Effector memory CD8-positive, alpha-beta T cell (primary cell): ENCODE data around the gene KASH5.

ENCODE experiments used
- ATAC-seq: fragments of 150-1000 bp; cut with Tn5 transposase; replicated peaks from 2 replicates; pipeline ENCODE4 v1.10.0; 2021; ENCODE audit warnings: mild to moderate bottlenecking, moderate library complexity
- DNase-seq, 3 experiments: peaks; one replicate each; pipeline ENCODE4 v3.0.0; 2021
- H3K27ac Mint-ChIP-seq, 2 donors: one replicate each; pipeline ENCODE4 v1.8.0; 2022; ENCODE audit warnings: mild to moderate bottlenecking in 2 of 2, mixed read lengths in 2 of 2, moderate library complexity in 2 of 2
- H3K27me3 Mint-ChIP-seq, 2 donors: one replicate each; pipeline ENCODE4 v1.8.0; 2022; ENCODE audit warnings: mixed read lengths in 2 of 2
- H3K36me3 Mint-ChIP-seq: one replicate; pipeline ENCODE4 v1.8.0; 2022; ENCODE audit warnings: mild to moderate bottlenecking, moderate library complexity, mixed read lengths; ENCODE audit not compliant: insufficient read depth
- H3K4me1 Mint-ChIP-seq, 2 donors: one replicate each; pipeline ENCODE4 v1.8.0; 2022; ENCODE audit warnings: low read depth in 2 of 2, mixed read lengths in 2 of 2
- H3K4me3 Mint-ChIP-seq, 2 donors: one replicate each; pipeline ENCODE4 v1.8.0; 2022; ENCODE audit warnings: mild to moderate bottlenecking in 2 of 2, mixed read lengths in 2 of 2, moderate library complexity in 2 of 2
- H3K9me3 Mint-ChIP-seq, 2 donors: one replicate each; pipeline ENCODE4 v1.8.0; 2022; ENCODE audit warnings: mixed read lengths in 2 of 2

KASH5 gene

DNA sequence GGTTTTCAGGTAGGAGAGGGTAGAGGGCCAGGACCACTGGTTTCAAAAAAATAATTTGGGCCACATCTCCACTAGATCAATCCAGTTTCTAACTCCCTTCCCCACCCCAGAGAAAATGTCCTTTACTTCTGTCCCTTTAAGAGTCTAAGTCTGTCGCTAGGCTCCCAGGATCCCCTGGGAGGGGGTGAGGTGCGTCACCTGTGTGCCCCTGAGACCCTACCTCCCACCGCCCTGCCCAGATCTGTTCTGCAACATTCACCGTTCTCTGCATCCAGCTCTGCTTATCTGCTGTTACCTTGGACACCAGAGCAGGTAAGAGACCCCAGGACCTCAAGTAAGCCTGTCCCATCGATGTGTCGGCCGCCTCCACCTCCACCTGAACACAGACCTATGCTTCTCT lies 37.1 kb downstream of the KASH5 start, which contains the start of gene GFY:
GFY (plus strand) TSS at position 211 of the 400 bp plus-strand sequence. CDS start 1,043 bp downstream, outside the sequence.
- H3K4me3 Mint-ChIP-seq = no peak within 1 kb of the TSS
- DNase-seq (no peak), ATAC-seq (no peak)
- no peaks in the 10 kb centered on the region for H3K9me3 Mint-ChIP-seq
- H3K4me1 Mint-ChIP-seq = peaks cover 44 to 61% of the 10 kb centered on the region in 2 donors
- peaks cover 16% of the 10 kb centered on the region for H3K36me3 Mint-ChIP-seq
- no peak within 1 kb of the TSS for H3K27ac Mint-ChIP-seq
- peaks cover 94 to 100% of the 10 kb centered on the region in 2 donors for H3K27me3 Mint-ChIP-seq

DNA sequence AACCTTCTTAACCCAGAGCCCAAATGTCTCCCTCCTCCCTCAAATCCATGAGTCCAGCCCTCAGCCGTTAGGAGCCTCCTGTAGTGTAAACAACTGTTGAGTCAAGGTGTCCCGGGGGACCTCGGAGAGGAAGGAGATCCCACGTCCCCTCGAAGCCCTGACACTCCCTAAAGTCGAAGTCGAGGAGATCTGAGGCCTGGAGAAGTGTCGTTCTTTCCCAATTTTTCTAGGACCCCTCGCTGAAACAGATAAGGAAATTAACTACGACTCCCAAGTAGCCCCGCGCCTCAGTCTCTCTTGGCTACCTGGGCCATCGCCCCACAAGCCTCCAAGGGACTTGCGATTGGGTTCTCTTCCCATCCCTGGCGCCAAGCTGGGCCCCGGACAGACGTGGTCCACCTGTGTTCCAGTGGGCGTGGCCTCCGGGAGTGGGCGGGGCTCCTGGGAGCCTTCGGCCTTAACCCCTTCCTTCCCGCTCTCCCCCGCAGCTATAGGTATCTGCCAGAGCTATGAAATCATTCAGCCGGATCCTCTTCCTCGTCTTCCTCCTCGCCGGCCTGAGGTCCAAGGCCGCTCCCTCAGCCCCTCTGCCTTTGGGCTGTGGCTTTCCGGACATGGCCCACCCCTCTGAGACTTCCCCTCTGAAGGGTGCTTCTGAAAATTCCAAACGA lies 38.0 kb downstream of the KASH5 start:
- H3K4me3 Mint-ChIP-seq = no peak overlapping the region
- H3K4me1 Mint-ChIP-seq = peaks cover 44 to 58% of the 10 kb centered on the region in 2 donors
- DNase-seq = no peak
- H3K27me3 Mint-ChIP-seq = peaks cover 93 to 100% of the 10 kb centered on the region in 2 donors
- H3K36me3 Mint-ChIP-seq = peaks cover 16% of the 10 kb centered on the region
- no peak overlapping the region for H3K27ac Mint-ChIP-seq
- ATAC-seq = no peak
- H3K9me3 Mint-ChIP-seq = no peaks in the 10 kb centered on the region

DNA sequence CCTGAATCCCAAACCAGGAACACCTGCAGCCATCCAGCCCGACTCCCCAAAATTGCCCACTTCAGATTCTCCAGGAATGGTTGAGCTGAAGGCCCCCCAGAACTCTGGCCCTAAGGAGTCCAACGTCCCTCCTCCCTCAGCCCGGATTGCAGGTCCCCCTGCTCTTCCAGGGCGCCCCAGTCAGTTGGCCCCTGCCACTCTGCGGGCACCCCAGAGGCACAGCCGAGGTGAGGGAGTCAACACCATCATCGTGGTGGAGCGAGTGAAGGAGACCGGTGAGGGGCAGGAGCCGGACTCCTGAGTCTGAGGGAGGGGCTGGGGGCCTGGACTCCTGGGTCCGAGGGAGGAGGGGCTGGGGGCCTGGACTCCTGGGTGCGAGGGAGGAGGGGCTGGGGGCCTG lies 39.3 kb downstream of the KASH5 start:
- Mint-ChIP-seq H3K36me3 (peaks cover 16% of the 10 kb centered on the region), H3K4me3 (peak overlapping the region; percentile 17 to 34), H3K4me1 (peaks cover 42 to 47% of the 10 kb centered on the region in 2 donors), H3K9me3 (no peaks in the 10 kb centered on the region), H3K27ac (no peak overlapping the region), H3K27me3 (peaks cover 88 to 100% of the 10 kb centered on the region in 2 donors)
- no peak for DNase-seq
- no peak for ATAC-seq

DNA sequence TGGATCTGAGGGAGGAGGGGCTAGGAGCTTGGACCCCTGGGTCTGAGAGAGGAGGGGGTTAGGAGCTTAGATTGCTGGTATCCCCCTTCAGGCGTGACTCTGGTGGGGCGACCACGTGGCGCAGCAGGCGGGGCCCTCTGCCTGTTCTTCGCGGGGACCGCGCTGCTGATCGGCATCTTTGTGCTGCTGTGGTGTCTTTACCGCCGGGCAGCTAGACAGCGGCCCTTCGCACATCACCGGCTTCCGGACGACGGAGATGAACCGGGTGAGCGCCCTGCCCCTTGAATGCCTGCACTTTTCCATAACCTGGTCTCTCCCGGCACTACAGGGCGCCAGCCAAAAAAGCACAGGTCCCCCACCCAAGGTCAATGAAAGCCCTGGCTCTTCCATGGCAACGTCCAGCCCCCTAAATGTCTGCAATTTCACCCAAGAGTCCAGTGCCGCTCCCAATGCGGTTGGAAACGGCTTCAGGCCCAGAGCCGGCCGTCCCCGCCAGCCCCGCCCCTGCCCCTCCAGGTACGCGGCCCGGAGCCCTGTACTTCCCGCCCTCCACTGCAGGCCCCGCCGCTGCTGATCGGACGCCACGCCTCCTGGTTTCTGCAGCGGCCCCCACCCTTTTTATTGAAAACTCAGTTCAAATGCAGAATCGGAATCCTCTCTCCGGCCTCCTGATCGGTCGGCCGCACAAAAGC lies 40.0 kb downstream of the KASH5 start:
- Mint-ChIP-seq H3K4me3 (peak overlapping the region; percentile 58 to 62), H3K4me1 (peaks cover 40 to 42% of the 10 kb centered on the region in 2 donors), H3K27ac (no peak overlapping the region), H3K9me3 (no peaks in the 10 kb centered on the region), H3K36me3 (peaks cover 16% of the 10 kb centered on the region), H3K27me3 (peaks cover 88 to 100% of the 10 kb centered on the region in 2 donors)
- peak in 1 of 3 experiments; percentile 31 for DNase-seq
- peak; percentile 45 for ATAC-seq

DNA sequence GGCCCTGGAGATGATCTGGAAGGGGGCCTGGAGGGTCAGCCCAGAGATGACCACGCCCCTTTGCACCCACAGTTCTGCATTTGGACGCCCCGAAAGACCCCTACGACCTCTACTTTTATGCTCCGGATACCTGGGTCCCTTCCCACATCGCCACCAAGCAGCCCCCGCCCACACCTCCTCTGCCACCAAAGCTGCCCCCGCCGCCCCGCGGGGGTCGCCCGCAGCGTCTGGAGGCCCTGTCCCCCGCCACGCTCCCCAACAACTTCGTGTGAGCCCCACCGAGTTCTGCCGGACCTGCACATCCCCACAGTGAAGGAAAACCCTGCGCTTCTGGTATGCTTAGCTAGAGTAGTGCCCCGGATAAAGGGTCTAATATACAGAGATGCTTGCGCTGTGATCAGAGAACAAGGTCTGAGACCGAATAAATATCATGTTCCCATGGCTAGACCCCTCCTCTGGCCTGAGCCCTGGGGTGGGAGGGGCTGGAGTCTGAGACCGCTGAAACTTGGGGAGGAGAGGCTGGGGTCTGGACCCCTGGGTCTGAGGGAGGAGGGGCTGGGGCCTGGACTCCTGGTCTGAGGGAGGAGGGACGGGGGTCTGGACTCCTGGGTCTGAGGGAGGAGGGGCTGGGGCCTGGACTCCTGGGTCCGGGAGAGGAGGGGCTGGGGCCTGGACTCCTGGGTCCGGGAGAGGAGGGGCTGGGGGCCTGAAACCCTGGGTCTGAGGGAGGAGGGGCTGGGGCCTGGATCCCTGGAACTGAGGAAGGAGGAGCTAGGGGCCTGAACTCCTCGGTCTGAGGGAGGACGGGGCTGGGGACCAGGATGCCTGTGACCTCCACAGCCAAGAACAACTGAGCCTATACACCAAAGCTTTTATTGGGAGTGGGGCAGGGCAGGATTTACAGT lies 40.8 kb downstream of the KASH5 start:
- DNase-seq (no peak), ATAC-seq (no peak)
- H3K4me3 Mint-ChIP-seq = peak overlapping the region; percentile 58 to 62
- H3K4me1 Mint-ChIP-seq = peaks cover 36 to 38% of the 10 kb centered on the region in 2 donors
- no peak overlapping the region for H3K27ac Mint-ChIP-seq
- peaks cover 16% of the 10 kb centered on the region for H3K36me3 Mint-ChIP-seq
- peaks cover 88 to 100% of the 10 kb centered on the region in 2 donors for H3K27me3 Mint-ChIP-seq
- H3K9me3 Mint-ChIP-seq = no peaks in the 10 kb centered on the region

DNA sequence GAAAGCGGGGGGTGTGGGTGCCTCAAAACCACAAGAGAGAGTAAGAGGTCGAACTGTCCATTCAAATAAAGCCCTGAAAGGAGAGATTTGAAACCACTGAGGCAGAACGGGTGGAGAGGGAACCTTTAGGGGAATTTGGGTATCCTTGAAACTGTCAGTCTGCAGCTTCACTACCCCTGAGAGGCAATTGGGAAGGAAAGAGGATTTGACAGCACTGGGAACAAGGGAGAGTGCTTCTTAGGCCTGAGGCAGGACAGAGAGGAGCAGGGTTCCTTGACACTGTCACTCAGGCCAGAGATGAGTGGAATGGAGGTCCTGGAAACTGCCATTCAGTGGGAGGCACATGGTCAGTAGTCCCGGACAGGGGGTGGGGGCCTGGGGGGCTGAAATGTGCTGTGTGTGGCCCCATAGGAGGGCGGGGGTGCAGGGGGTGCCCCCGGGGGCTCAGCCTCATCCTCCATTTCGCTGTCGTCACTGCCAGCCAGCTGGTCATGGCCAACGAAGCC lies 42.2 kb downstream of the KASH5 start:
- no peak overlapping the region for H3K4me3 Mint-ChIP-seq
- H3K4me1 Mint-ChIP-seq = peaks cover 33% of the 10 kb centered on the region in 2 donors
- no peaks in the 10 kb centered on the region for H3K9me3 Mint-ChIP-seq

DNA sequence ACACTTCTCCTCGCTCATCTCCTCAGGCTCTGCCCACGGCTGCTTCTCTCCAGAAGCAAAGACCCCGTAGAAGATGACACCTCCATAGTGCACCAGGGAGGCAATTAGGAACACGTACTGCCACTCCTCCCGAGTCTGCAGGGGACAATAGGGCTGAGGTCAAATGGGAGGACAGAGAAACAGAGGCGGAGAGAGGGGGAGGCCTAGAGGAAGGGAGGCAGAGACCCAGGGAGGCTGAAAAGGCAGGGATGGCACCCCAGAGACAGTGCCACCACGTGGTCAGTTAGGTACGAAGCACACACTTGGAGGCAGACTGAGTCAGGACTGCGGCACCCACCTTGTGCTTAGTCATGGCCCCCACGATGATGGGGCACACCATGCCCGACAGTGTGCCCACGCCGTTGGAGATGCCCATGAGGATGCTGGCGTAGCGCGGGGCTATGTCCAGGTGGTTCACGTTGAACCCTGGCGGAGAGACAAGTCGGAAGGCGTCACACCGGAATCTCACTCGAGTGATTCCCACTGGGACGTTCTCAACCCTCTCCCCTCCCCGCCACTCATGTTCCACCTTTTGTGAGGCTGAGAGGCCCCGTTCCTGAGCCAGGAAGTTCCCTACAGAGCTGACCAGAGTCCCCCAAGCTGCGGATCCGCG lies 42.8 kb downstream of the KASH5 start:
- Mint-ChIP-seq H3K27me3 (peaks cover 91 to 100% of the 10 kb centered on the region in 2 donors), H3K4me1 (peaks cover 30 to 32% of the 10 kb centered on the region in 2 donors), H3K9me3 (no peaks in the 10 kb centered on the region), H3K27ac (no peak overlapping the region), H3K4me3 (no peak overlapping the region), H3K36me3 (peaks cover 16% of the 10 kb centered on the region)
- ATAC-seq = no peak
- DNase-seq = no peak

More for the DNA sequence above, 42.2 kb downstream of the KASH5 start:
- peaks cover 91 to 100% of the 10 kb centered on the region in 2 donors for H3K27me3 Mint-ChIP-seq
- no peak for DNase-seq
- H3K36me3 Mint-ChIP-seq = peaks cover 16% of the 10 kb centered on the region
- H3K27ac Mint-ChIP-seq = no peak overlapping the region
- no peak for ATAC-seq

DNA sequence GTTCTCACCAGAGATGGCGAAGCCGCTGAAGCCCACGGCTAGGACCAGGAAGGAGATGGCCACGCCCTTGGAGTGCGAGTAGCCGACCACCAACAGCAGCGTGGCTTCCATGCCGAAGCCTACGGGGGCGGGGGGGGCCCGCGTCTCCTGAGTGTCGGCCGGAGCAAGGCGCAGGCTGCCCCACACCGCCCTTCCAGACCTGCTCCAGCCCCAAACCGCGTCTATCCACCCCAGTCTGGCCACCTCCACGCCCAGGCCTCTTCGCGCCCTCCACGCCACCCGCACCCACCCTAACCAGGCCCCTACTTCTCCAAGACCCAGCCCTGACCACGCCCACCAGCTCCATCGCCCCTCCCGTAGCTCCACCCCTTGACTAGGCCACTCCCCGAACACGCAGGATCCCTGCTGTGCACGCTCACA lies 43.3 kb downstream of the KASH5 start:
- Mint-ChIP-seq H3K27me3 (peaks cover 91 to 100% of the 10 kb centered on the region in 2 donors), H3K4me1 (peaks cover 30% of the 10 kb centered on the region in 2 donors), H3K4me3 (no peak overlapping the region), H3K27ac (no peak overlapping the region), H3K9me3 (no peaks in the 10 kb centered on the region), H3K36me3 (peaks cover 14% of the 10 kb centered on the region)
- ATAC-seq (no peak), DNase-seq (no peak)

DNA sequence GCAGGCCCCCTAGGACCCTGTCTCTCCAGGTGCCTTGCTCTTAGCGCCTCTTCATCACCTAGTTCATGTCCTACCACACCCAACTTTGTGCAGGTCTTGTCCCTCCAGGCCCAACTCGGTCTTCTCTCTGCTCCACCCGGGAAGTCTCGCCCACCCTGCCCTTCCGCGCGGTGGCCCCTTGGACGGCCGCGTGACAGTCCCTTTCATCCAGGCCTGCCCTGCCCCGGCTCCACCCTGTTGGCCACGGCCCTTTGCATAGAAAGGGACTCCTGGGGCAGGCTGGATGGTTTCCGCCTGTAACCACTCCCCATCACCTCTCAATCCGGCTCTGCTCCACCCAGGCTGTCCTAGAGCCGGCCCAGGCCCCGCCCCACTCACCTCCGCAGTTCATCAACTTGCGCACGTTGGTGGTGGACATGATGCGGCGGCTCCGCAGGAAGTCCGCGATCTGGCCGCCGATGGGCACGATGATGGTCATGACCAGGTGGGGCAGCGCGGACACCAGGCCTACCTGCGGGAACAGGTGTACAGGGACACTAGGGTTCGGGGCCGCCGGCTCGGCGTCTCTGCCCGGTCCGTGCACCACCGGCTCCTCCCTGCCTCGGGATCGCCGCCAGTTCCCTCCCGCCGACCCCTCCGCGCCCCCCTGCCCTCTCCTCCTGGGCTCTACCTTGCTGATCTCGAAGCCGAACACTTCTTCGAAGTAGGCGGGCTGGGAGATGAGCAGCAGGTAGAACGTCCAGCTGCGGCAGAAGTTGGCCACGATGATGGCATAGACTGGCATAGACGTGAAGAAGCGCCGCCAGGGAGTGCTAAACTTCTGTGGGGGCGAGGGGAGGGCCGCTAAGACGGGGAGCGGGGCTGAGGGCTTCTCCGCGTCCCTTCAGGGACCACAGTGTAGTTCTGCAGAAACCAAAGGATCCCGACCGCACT lies 44.4 kb downstream of the KASH5 start:
- no peaks in the 10 kb centered on the region for H3K9me3 Mint-ChIP-seq
- H3K4me1 Mint-ChIP-seq = peaks cover 23 to 26% of the 10 kb centered on the region in 2 donors
- H3K27ac Mint-ChIP-seq = no peak overlapping the region
- peak overlapping the region in 1 of 2 donors; percentile 38 for H3K4me3 Mint-ChIP-seq
- no peak for DNase-seq
- H3K27me3 Mint-ChIP-seq = peaks cover 91 to 100% of the 10 kb centered on the region in 2 donors
- peak; percentile 69 for ATAC-seq
- peaks cover 12% of the 10 kb centered on the region for H3K36me3 Mint-ChIP-seq

DNA sequence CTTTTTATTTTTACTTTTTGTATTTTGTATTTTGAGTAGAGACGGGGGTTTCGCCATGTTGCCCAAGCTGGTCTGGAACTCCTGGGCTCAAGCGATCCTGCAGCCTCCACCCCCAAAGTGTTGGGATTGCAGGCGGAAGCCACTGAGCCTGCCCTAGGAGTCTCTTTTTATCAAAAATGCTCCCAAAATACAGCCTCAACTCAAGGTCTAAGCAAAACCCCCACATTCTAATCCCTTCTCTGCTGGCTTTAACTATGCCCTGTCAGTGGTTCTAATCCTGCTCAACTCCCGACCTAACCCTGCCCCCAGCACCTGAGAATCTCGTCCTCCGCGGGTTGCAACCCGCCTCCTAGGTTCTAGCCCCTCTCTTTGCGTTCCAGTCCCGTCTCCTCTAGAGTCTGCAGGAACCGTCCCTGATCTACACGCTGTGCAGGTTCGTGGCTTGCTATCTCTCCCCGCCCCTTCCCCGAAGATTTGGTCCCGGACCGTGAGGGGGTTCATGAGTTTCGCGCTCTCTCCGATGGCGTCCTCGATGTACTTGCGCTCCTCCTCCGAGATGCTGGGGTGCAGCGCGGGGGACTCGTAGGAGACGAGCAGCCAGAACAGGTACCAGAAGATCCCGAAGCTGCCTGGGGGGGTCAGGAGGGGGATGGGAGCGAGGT lies 45.3 kb downstream of the KASH5 start:
- H3K9me3 Mint-ChIP-seq = no peaks in the 10 kb centered on the region
- ATAC-seq (no peak), DNase-seq (no peak)
- no peak overlapping the region for H3K27ac Mint-ChIP-seq
- H3K27me3 Mint-ChIP-seq = peaks cover 91 to 100% of the 10 kb centered on the region in 2 donors
- H3K4me3 Mint-ChIP-seq = peak overlapping the region in 1 of 2 donors; percentile 49
- peaks cover 6% of the 10 kb centered on the region for H3K36me3 Mint-ChIP-seq
- H3K4me1 Mint-ChIP-seq = peaks cover 15 to 20% of the 10 kb centered on the region in 2 donors

DNA sequence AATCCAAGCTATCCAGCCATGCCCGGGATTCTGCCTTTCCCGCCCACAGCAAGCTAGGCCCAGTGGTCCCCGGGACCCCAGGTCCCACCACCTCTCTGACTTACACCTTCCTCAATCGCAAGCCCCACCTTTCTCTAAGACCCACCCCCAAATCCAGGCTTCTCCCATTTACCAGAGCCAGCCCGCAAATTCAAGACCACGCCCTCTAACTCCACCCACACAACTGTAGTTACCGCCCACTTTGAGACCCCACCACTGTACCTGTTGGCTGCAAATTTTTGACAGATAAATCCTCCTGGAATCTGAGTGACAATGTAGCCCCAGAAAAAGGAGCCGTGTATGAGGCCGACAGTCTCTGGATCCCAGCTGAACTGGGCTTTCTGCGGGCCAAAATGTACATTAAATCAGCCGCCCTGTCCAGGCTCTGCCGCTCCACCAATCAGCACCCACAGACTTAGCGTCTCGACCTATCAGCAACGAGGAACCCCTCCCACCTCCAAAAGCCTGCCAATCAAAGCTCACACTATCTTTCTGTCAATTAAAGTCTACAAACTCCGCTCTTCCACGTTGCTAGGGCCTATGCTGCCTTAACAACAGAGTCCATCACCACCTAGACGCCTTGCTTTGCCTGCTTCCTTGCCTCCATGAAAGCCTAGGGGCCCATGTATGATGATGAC lies 47.0 kb downstream of the KASH5 start:
- H3K9me3 Mint-ChIP-seq = no peaks in the 10 kb centered on the region

More for the DNA sequence above, 47.0 kb downstream of the KASH5 start:
- H3K27me3 Mint-ChIP-seq = peaks cover 91 to 100% of the 10 kb centered on the region in 2 donors
- no peak overlapping the region for H3K27ac Mint-ChIP-seq
- H3K4me1 Mint-ChIP-seq = peaks cover 11 to 20% of the 10 kb centered on the region in 2 donors
- ATAC-seq (no peak), DNase-seq (no peak)
- H3K4me3 Mint-ChIP-seq = no peak overlapping the region
- H3K36me3 Mint-ChIP-seq = peaks cover 3% of the 10 kb centered on the region
